ACHN (cell line): ENCODE measurements around the gene WNT8B.

Experiments used
- DNase-seq: peaks from one replicate; pipeline ENCODE4 v3.0.0-alpha.2; 2015
- in situ Hi-C: cut with HindIII; loops from 2 replicates; pipeline ENCODE4 v1.10.0; 2017; ENCODE audit warnings: low sequenced_read_pairs, low pct_ligation_motif_present, low pct_unique_long_range_greater_than_20kb

The WNT8B gene

GRCh38 chr10:100508691-100509150, 45.9 kb downstream of the WNT8B start:
- in situ Hi-C loops, result no loop called here
- peak; percentile 75 for DNase-seq

- in situ Hi-C loops, result no loop called here
- no peak for DNase-seq
These were observed 46.5 kb downstream of the WNT8B start for GRCh38 chr10:100509241-100509840.

GRCh38 chr10:100510533-100511308, 47.9 kb downstream of the WNT8B start:
- in situ Hi-C loops, result no loop called here
- DNase-seq, result no peak

- no peak for DNase-seq
- in situ Hi-C loops, result no loop called here
These were observed 52.8 kb downstream of the WNT8B start for GRCh38 chr10:100515612-100516011.

GRCh38 chr10:100516847-100517246, 54.0 kb downstream of the WNT8B start:
- in situ Hi-C loops, result no loop called here

GRCh38 chr10:100518761-100519241, 56.0 kb downstream of the WNT8B start:
- in situ Hi-C loops, result no loop called here
- peak; percentile 65 for DNase-seq

More at GRCh38 chr10:100516847-100517246, 54.0 kb downstream of the WNT8B start:
- DNase-seq, result peak; percentile 19

GRCh38 chr10:100519311-100520051, 56.7 kb downstream of the WNT8B start, which contains the start of gene SEC31B:
SEC31B (minus strand) TSS chr10:100519861; CDS start chr10:100516952, 2,909 bp downstream.
- in situ Hi-C loops, result no loop called here
- no peak for DNase-seq

- DNase-seq, result no peak
- in situ Hi-C loops, result no loop called here
These were observed 58.0 kb downstream of the WNT8B start for GRCh38 chr10:100520811-100521210.

- no peak for DNase-seq
- in situ Hi-C loops, result no loop called here
These were observed 59.4 kb downstream of the WNT8B start for GRCh38 chr10:100522107-100522801.

GRCh38 chr10:100522945-100523344, 60.1 kb downstream of the WNT8B start:
- in situ Hi-C loops, result no loop called here
- no peak for DNase-seq

- in situ Hi-C loops, result no loop called here
- no peak for DNase-seq
These were observed 61.4 kb downstream of the WNT8B start for GRCh38 chr10:100524206-100524605.

- no peak for DNase-seq
- in situ Hi-C loops, result no loop called here
These were observed 61.8 kb downstream of the WNT8B start for GRCh38 chr10:100524638-100525037.

- DNase-seq, result no peak
- in situ Hi-C loops, result no loop called here
These were observed 65.5 kb downstream of the WNT8B start for GRCh38 chr10:100528123-100528886.

- DNase-seq, result no peak
- in situ Hi-C loops, result no loop called here
These were observed 66.2 kb downstream of the WNT8B start for GRCh38 chr10:100528921-100529474.

GRCh38 chr10:100529475-100530298, 66.9 kb downstream of the WNT8B start, which contains the start of gene NDUFB8:
NDUFB8 (minus strand) TSS chr10:100529871; CDS start chr10:100529851, 20 bp downstream.
- DNase-seq, result peak; percentile 91
- in situ Hi-C loops, result no loop called here

- in situ Hi-C loops, result no loop called here
- no peak for DNase-seq
These were observed 69.0 kb downstream of the WNT8B start for GRCh38 chr10:100531761-100532160.
